OCI-LY7 (cell line): ENCODE measurements around the gene GAMT. TPM values are rescaled to one million over a fixed set of nuclear protein-coding genes. Genes with fewer than 3 reads are reported as not detected.

Source experiments
- BruUV-seq: library from RNA; stranded (reverse); fragments of 400-500 nt; replicated peaks from 2 replicates; lab custom pipeline; 2021; lab: Mats Ljungman, UMichigan
- CTCF ChIA-PET: fragments of 300-600 bp; sonication (Branson Sonifier 250); formaldehyde crosslinking; loops from one replicate; lab custom pipeline; 2022; ENCODE audit warnings: antibody characterized with exemption; ENCODE audit not compliant: unreplicated experiment; lab: Charles Lee
- POLR2A ChIA-PET: fragments of 300-600 bp; sonication (Branson Sonifier 250); formaldehyde crosslinking; loops from one replicate; lab custom pipeline; 2022; ENCODE audit warnings: antibody characterized with exemption; lab: Charles Lee
- DNase-seq: peaks from one replicate; pipeline ENCODE4 v3.0.0-alpha.2; 2015; ENCODE audit warnings: low spot score
- H2AFZ ChIP-seq: fragments of 200-600 bp; sonication (generic), shearing (Covaris generic); 2 replicates; pipeline ENCODE4 v1.6.1; 2014; ENCODE audit warnings: mild to moderate bottlenecking, antibody characterized with exemption, low read length, moderate library complexity
- H3K27ac ChIP-seq: fragments of 200-600 bp; sonication (generic); 2 replicates; pipeline ENCODE4 v1.5.1; 2014; ENCODE audit warnings: mixed run types, low read depth, mild to moderate bottlenecking, moderate library complexity, low read length, inconsistent platforms; ENCODE audit not compliant: poor library complexity, severe bottlenecking
- H3K36me3 ChIP-seq: fragments of 200-600 bp; sonication (generic); 2 replicates; pipeline ENCODE4 v1.6.1; 2014; ENCODE audit warnings: mild to moderate bottlenecking, antibody characterized with exemption, low read length, moderate library complexity, mixed read lengths; ENCODE audit not compliant: insufficient read depth
- H3K4me1 ChIP-seq: fragments of 200-600 bp; sonication (generic); 2 replicates; pipeline ENCODE4 v1.5.1; 2014; ENCODE audit warnings: mild to moderate bottlenecking, low read length; ENCODE audit not compliant: insufficient read depth, poor library complexity, severe bottlenecking
- H3K4me2 ChIP-seq: fragments of 200-600 bp; sonication (generic); 2 replicates; pipeline ENCODE4 v1.6.1; 2014; ENCODE audit warnings: mild to moderate bottlenecking, low read length
- H3K4me3 ChIP-seq: fragments of 200-600 bp; sonication (generic); 2 replicates; pipeline ENCODE4 v1.5.1; 2014; ENCODE audit warnings: mild to moderate bottlenecking, low read depth, low read length; ENCODE audit not compliant: poor library complexity, severe bottlenecking
- H3K79me2 ChIP-seq: fragments of 200-600 bp; sonication (generic); 2 replicates; pipeline ENCODE4 v1.6.1; 2016; ENCODE audit warnings: low read depth, mild to moderate bottlenecking, low read length, moderate library complexity, mixed read lengths; ENCODE audit not compliant: insufficient read depth
- H3K9me2 ChIP-seq: fragments of 200-600 bp; sonication (generic); 2 replicates; pipeline ENCODE4 v1.6.1; 2016; ENCODE audit warnings: mild to moderate bottlenecking, low read length, mixed read lengths; ENCODE audit not compliant: insufficient read depth
- H3K9me3 ChIP-seq: fragments of 200-600 bp; sonication (generic); 2 replicates; pipeline ENCODE4 v1.6.1; 2014; ENCODE audit warnings: mild to moderate bottlenecking, mixed run types, low read length, mixed read lengths
- H4K20me1 ChIP-seq: fragments of 200-600 bp; sonication (generic); 2 replicates; pipeline ENCODE4 v1.6.1; 2014; ENCODE audit warnings: mild to moderate bottlenecking, antibody characterized with exemption, low read length, moderate library complexity, mixed read lengths; ENCODE audit not compliant: insufficient read depth
- CTCF ChIP-seq: fragments of 200-600 bp; sonication (generic); conservative IDR thresholded peaks from 2 replicates; pipeline ENCODE4 v1.5.1; 2014; ENCODE audit warnings: mild to moderate bottlenecking, antibody characterized with exemption, low read length, moderate library complexity, mixed read lengths
- EZH2phosphoT487 ChIP-seq: fragments of 200-600 bp; sonication (generic); IDR thresholded peaks from 2 replicates; pipeline ENCODE4 v1.6.1; 2018; ENCODE audit warnings: low read depth, borderline replicate concordance, mild to moderate bottlenecking, mixed run types, antibody characterized with exemption, low read length, moderate library complexity, mixed read lengths
- intact Hi-C: fragments of 100-400 bp; cut with micrococcal nuclease; formaldehyde crosslinking; loops from one replicate; pipeline ENCODE4 v1.10.0; 2022; ENCODE audit not compliant: unreplicated experiment
- total RNA-seq, 2 experiments: library from RNA; depleted of rRNA in 1 of 2; stranded (reverse); fragments of >200 nt in 1 of 2; shearing (Covaris generic) in 1 of 2; gene quantifications; 2 replicates each; pipeline ENCODE4 v1.2.3, GENCODE V29; 2014 to 2022

Gene GAMT
- total RNA-seq, 2 experiments from 2014 or later = 14.4 to 27.5 TPM

- Histone ChIP-seq H2AFZ (no peak overlapping the region), H3K9me2 (no peaks in the 10 kb centered on the region), H3K9me3 (no peaks in the 10 kb centered on the region), H3K4me2 (peak overlapping the region; percentile 99), H4K20me1 (peaks cover 27% of the 10 kb centered on the region), H3K79me2 (peaks cover 67% of the 10 kb centered on the region), H3K4me3 (peak overlapping the region; percentile 100), H3K27ac (no peak overlapping the region), H3K4me1 (peaks cover 21% of the 10 kb centered on the region), H3K36me3 (peaks cover 60% of the 10 kb centered on the region)
- no peak for TF ChIP-seq EZH2phosphoT487
- TF ChIP-seq CTCF = no peak
- ChIA-PET POLR2A (no interaction called here), CTCF (interaction anchor here (0.6 kb wide), 1 partner anchor 152 kb away, joined by 4 read pairs; no protein-coding TSS in a partner anchor)
- intact Hi-C loops = loop anchor here (5.0 kb wide), 1 partner anchor 387 kb away; the partner anchor contains the start of genes RNU6-2 and TMEM259
- DNase-seq = no peak
- no TSS peak for BruUV-seq
Observed at GRCh38 chr19:1409204-1410005, 8.1 kb upstream of the GAMT start.

GRCh38 chr19:1408300-1409203 is 7.2 kb upstream of the GAMT start:
- H3K4me3 ChIP-seq = peak overlapping the region; percentile 100
- H3K4me1 ChIP-seq = peaks cover 21% of the 10 kb centered on the region
- DNase-seq = peak; percentile 64
- H3K36me3 ChIP-seq = peaks cover 51% of the 10 kb centered on the region
- no peak overlapping the region for H2AFZ ChIP-seq
- TF ChIP-seq CTCF = no peak
- TF ChIP-seq EZH2phosphoT487 = no peak
- ChIA-PET CTCF (no interaction called here), POLR2A (no interaction called here)
- peak overlapping the region; percentile 99 for H3K4me2 ChIP-seq
- TSS peak; percentile 41 for BruUV-seq
- peak overlapping the region; percentile 87 for H3K27ac ChIP-seq
- H3K9me2 ChIP-seq = no peaks in the 10 kb centered on the region
- intact Hi-C loops = loop anchor here (5.0 kb wide), 1 partner anchor 386 kb away; the partner anchor contains the start of genes RNU6-2 and TMEM259
- no peaks in the 10 kb centered on the region for H3K9me3 ChIP-seq
- peaks cover 27% of the 10 kb centered on the region for H4K20me1 ChIP-seq
- peaks cover 58% of the 10 kb centered on the region for H3K79me2 ChIP-seq
